Fibroblast of lung (primary cell): ENCODE data around the gene APRT.

ENCODE experiments used
- EZH2 ChIP-seq: IDR thresholded peaks from 2 replicates; pipeline ENCODE4 v1.5.1; 2012; ENCODE audit warnings: low read length, control low read depth, mild to moderate bottlenecking; ENCODE audit errors: missing control alignments
- TF ChIP-seq, protein P1 (sequence below), 2 donors: IDR thresholded peaks in 1 of 2; conservative IDR thresholded peaks in 1 of 2; 1 replicate in 1 of 2; 2 replicates in 1 of 2; pipeline ENCODE4 v1.5.1; 2011 to 2012; ENCODE audit warnings: low read length in 2 of 2, control low read depth in 1 of 2, inconsistent platforms in 1 of 2, low read depth in 1 of 2, mild to moderate bottlenecking in 1 of 2

DNA sequence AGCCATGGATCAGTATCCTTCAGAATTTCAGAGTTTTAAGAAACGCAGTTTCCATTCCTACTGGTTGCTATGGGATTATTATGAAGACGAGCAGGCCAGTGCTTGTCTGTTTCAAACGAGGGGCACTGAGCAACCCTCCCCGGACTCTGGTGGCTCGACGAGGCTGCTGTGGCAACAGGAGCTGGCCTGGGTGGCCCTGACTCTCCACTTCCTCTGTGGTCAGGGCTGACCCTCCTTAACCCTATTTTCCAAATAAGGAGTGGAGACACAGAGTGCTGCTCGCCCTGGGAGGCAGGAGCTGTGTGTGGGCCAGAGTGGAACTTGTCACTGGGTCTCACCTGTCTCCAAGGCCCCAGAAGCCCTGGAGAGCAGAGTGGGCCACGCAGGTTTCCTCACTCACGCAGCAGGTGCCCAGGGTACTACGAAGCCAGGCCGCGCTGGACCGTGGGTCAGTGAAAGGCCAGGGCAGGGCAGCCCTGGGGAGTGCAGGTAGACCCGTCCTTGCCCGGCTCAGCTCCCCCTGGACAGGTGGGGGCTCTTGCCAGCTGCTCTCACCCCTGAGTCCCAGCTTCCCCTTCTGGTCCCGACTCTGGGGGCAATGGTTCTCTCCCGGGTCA lies 41.7 kb upstream of the APRT start:
- TF ChIP-seq, protein P1, sequence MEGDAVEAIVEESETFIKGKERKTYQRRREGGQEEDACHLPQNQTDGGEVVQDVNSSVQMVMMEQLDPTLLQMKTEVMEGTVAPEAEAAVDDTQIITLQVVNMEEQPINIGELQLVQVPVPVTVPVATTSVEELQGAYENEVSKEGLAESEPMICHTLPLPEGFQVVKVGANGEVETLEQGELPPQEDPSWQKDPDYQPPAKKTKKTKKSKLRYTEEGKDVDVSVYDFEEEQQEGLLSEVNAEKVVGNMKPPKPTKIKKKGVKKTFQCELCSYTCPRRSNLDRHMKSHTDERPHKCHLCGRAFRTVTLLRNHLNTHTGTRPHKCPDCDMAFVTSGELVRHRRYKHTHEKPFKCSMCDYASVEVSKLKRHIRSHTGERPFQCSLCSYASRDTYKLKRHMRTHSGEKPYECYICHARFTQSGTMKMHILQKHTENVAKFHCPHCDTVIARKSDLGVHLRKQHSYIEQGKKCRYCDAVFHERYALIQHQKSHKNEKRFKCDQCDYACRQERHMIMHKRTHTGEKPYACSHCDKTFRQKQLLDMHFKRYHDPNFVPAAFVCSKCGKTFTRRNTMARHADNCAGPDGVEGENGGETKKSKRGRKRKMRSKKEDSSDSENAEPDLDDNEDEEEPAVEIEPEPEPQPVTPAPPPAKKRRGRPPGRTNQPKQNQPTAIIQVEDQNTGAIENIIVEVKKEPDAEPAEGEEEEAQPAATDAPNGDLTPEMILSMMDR (conservative IDR thresholded peaks at IDR 0.05 in 1 of 2, IDR thresholded peaks at IDR 0.05 in 1 of 2; ENCODE audit: low read depth in 1 of 2, low read length in 2 of 2), result no peak
- no peak for TF ChIP-seq EZH2
